Smooth muscle cell (in vitro differentiated cells): ENCODE results near the gene CERT1. TPM values are rescaled to one million over a fixed set of nuclear protein-coding genes. Genes with fewer than 3 reads are reported as not detected.

Experiments used
- DNase-seq: peaks from one replicate; lab custom pipeline; 2025; ENCODE audit not compliant: unreplicated experiment; lab: John Stamatoyannopoulos, UW
- H2AFZ ChIP-seq: fragments of 200-600 bp; sonication (generic); 2 replicates; pipeline ENCODE4 v1.6.0; 2016; ENCODE audit warnings: antibody characterized with exemption, low read depth, mild to moderate bottlenecking
- H3F3A ChIP-seq: fragments of 200-600 bp; sonication (generic); 2 replicates; pipeline ENCODE4 v1.6.0; 2017; ENCODE audit warnings: antibody characterized with exemption, low read depth
- H3K27ac ChIP-seq: fragments of 200-600 bp; sonication (generic); 2 replicates; pipeline ENCODE4 v1.5.1; 2016; ENCODE audit warnings: low read depth, mild to moderate bottlenecking
- H3K27me3 ChIP-seq: fragments of 200-600 bp; sonication (generic); 2 replicates; pipeline ENCODE4 v1.6.1; 2016; ENCODE audit warnings: low read depth, mild to moderate bottlenecking
- H3K36me3 ChIP-seq: fragments of 200-600 bp; sonication (generic); 2 replicates; pipeline ENCODE4 v1.5.1; 2016; ENCODE audit warnings: low read depth
- H3K4me1 ChIP-seq: fragments of 200-600 bp; sonication (generic); 2 replicates; pipeline ENCODE4 v1.5.1; 2016; ENCODE audit warnings: low read depth
- H3K4me2 ChIP-seq: fragments of 200-600 bp; sonication (generic); 2 replicates; pipeline ENCODE4 v1.6.0; 2016; ENCODE audit warnings: mild to moderate bottlenecking
- H3K4me3 ChIP-seq: fragments of 200-600 bp; sonication (generic); 2 replicates; pipeline ENCODE4 v1.5.1; 2016; ENCODE audit warnings: mild to moderate bottlenecking
- H3K79me2 ChIP-seq: fragments of 200-600 bp; sonication (generic); 2 replicates; pipeline ENCODE4 v1.6.0; 2016; ENCODE audit warnings: low read depth, mild to moderate bottlenecking
- H3K9ac ChIP-seq: fragments of 200-600 bp; sonication (generic); 2 replicates; pipeline ENCODE4 v1.6.0; 2016; ENCODE audit warnings: low read depth
- H3K9me3 ChIP-seq: fragments of 200-600 bp; sonication (generic); replicated peaks from 2 replicates; pipeline ENCODE4 v1.5.1; 2016; ENCODE audit warnings: low read depth
- H4K20me1 ChIP-seq: fragments of 200-600 bp; sonication (generic); 2 replicates; pipeline ENCODE4 v1.6.0; 2016; ENCODE audit warnings: low read depth
- WGBS: methylation state at CpG from one replicate; pipeline ENCODE4 v1.1.7; 2016; ENCODE audit warnings: low lambda C conversion rate; 5-methylcytosine and 5-hydroxymethylcytosine counted together
- polyA plus RNA-seq: library from polyadenylated mRNA; unstranded; fragments of >200 nt; fragmentation: Nextera tagmentation; extraction: Ambion mirVana; gene quantifications from 2 replicates; pipeline ENCODE4 v1.2.1, GENCODE V29; 2016
- total RNA-seq: library from RNA; depleted of rRNA; stranded (reverse); fragments of >200 nt; gene quantifications from 2 replicates; pipeline ENCODE4 v1.2.3, GENCODE V29; 2014
- TF ChIP-seq, protein P1 (sequence below): fragments of 200-600 bp; sonication (generic); IDR thresholded peaks from 2 replicates; pipeline ENCODE4 v1.5.1; 2017; ENCODE audit warnings: borderline replicate concordance, mild to moderate bottlenecking, antibody characterized with exemption; ENCODE audit not compliant: insufficient read depth, poor library complexity, severe bottlenecking

Gene CERT1
- total and polyA plus RNA-seq, 2 experiments from 2014 or later, result 9.1 to 31.0 TPM

DNA sequence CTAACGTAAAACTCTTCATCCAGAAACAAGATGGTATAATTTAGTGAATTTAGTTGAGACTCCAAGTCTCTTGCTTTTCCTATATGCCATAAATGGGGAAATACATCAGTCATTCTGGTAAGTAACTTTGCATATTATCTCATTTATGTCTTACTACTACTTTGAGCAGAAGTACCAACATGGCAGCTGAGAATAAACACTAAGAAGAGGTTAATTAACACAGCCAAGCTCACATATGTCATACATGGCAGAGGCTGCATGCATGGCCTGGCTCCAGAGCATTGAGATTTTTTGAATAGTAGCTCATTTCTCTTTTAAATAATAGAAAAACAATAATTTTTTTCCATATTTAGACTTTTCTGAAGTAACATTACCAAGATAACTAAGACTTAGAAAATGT, 54.3 kb downstream of the CERT1 start:
- Histone ChIP-seq H3K4me1 (no peaks in the 10 kb centered on the region), H3K9ac (no peak overlapping the region), H3K27me3 (no peaks in the 10 kb centered on the region), H4K20me1 (peaks cover 28% of the 10 kb centered on the region), H3F3A (no peaks in the 10 kb centered on the region), H3K4me2 (no peak overlapping the region), H3K79me2 (peaks cover 13% of the 10 kb centered on the region), H3K4me3 (no peak overlapping the region), H3K9me3 (no peaks in the 10 kb centered on the region), H2AFZ (no peak overlapping the region), H3K27ac (no peak overlapping the region), H3K36me3 (no peaks in the 10 kb centered on the region)
- TF ChIP-seq, protein P1, sequence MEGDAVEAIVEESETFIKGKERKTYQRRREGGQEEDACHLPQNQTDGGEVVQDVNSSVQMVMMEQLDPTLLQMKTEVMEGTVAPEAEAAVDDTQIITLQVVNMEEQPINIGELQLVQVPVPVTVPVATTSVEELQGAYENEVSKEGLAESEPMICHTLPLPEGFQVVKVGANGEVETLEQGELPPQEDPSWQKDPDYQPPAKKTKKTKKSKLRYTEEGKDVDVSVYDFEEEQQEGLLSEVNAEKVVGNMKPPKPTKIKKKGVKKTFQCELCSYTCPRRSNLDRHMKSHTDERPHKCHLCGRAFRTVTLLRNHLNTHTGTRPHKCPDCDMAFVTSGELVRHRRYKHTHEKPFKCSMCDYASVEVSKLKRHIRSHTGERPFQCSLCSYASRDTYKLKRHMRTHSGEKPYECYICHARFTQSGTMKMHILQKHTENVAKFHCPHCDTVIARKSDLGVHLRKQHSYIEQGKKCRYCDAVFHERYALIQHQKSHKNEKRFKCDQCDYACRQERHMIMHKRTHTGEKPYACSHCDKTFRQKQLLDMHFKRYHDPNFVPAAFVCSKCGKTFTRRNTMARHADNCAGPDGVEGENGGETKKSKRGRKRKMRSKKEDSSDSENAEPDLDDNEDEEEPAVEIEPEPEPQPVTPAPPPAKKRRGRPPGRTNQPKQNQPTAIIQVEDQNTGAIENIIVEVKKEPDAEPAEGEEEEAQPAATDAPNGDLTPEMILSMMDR, result no peak
- WGBS, result 94% methylated on average over 1 of the region's 1 CpG
- no peak for DNase-seq

DNA sequence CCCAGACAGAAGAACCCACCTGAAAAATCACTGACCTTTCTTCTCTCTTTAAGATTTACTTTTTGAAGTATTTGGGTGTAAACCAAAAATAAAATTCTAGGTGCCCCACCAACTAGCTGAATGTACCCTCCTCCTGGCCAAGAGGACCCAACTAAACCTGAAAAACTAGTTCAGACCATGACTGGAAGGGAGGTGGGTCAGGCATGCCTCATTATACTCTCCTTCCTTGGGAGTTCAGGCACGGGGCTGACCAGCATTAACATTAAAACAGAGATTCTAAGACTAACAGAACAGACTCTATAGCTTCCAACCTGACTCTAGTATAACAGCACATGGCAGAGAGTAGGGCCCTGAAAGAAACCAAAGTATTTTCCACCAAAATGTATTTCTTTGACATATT, 61.4 kb downstream of the CERT1 start:
- H3F3A ChIP-seq, result no peaks in the 10 kb centered on the region
- WGBS, result 40% methylated on average over 1 of the region's 1 CpG
- H3K36me3 ChIP-seq, result peaks cover 10% of the 10 kb centered on the region
- no peaks in the 10 kb centered on the region for H3K4me1 ChIP-seq
- H3K27me3 ChIP-seq, result no peaks in the 10 kb centered on the region
- peaks cover 9% of the 10 kb centered on the region for H4K20me1 ChIP-seq
- H3K4me2 ChIP-seq, result no peak overlapping the region
- H3K79me2 ChIP-seq, result peaks cover 7% of the 10 kb centered on the region
- TF ChIP-seq, protein P1, result no peak
- no peak overlapping the region for H3K9ac ChIP-seq
- H3K27ac ChIP-seq, result no peak overlapping the region
- no peak overlapping the region for H2AFZ ChIP-seq
- no peak overlapping the region for H3K4me3 ChIP-seq
- no peak for DNase-seq
- peaks cover 8% of the 10 kb centered on the region for H3K9me3 ChIP-seq

DNA sequence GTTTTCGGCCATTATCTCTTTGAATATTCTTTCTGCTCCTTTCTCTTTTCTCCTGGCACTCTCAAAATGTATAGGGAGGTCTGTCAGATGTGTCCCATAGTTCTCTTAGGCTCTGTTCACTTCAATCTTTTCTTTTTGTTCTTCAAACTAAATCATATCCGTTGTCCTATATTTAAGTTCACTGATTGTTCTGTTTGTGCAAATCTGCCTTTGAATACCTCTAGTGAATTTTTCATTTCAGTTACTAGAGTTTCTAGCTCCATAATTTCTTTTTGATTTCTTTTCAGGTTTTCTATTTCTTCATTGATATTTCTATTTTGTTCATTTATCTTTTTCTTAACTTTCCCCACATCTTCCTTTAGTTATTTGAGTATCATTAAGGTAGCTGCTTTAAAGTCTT, 65.4 kb downstream of the CERT1 start:
- Histone ChIP-seq H3K27me3 (no peaks in the 10 kb centered on the region), H3K4me3 (no peak overlapping the region), H3K4me2 (no peak overlapping the region), H3K4me1 (no peaks in the 10 kb centered on the region), H4K20me1 (no peaks in the 10 kb centered on the region), H3K9me3 (peaks cover 8% of the 10 kb centered on the region), H3K9ac (no peak overlapping the region), H3K79me2 (no peaks in the 10 kb centered on the region), H3K36me3 (peaks cover 10% of the 10 kb centered on the region), H3F3A (no peaks in the 10 kb centered on the region), H2AFZ (no peak overlapping the region), H3K27ac (no peak overlapping the region)
- no peak for DNase-seq
- 97% methylated on average over 2 of the region's 2 CpGs for WGBS
- TF ChIP-seq, protein P1, result no peak

DNA sequence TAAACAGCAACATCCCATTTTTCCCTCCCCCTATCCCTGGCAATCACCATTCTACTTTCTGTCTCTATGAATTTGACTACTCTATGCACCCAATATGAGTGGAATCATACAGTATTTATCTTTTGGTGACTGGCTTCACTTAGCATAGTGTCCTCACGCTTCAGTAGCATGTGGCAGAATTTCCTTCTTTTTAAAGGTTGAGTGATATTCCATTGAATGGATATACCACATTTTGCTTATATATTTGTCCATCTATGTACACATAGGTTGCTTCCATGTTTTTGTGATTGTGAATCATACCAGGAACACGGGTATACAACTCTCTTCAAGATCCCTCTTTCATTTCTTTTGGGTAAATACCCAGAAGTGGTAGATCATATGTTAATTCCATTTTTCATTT, 69.9 kb downstream of the CERT1 start:
- no peak overlapping the region for H3K4me2 ChIP-seq
- H3K27me3 ChIP-seq, result no peaks in the 10 kb centered on the region
- H3K4me3 ChIP-seq, result no peak overlapping the region
- H3K27ac ChIP-seq, result no peak overlapping the region
- H3K36me3 ChIP-seq, result peaks cover 8% of the 10 kb centered on the region
- TF ChIP-seq, protein P1, result no peak
- H3K79me2 ChIP-seq, result peaks cover 12% of the 10 kb centered on the region
- H3K9me3 ChIP-seq, result peaks cover 5% of the 10 kb centered on the region
- H2AFZ ChIP-seq, result no peak overlapping the region
- WGBS, result 97% methylated on average over 2 of the region's 2 CpGs
- no peaks in the 10 kb centered on the region for H3K4me1 ChIP-seq
- no peak overlapping the region for H3K9ac ChIP-seq
- no peaks in the 10 kb centered on the region for H3F3A ChIP-seq
- peaks cover 20% of the 10 kb centered on the region for H4K20me1 ChIP-seq
- no peak for DNase-seq
